CD4-positive, alpha-beta T cell treated with Interleukin-17A for 4 hours (primary cell): ENCODE measurements around the gene VIT.
"Not testable (repeated sequence)": the region's sequence is repeated elsewhere in the genome, so short reads cannot be mapped to it uniquely, and the experiment has no call there.

Experiments used
- DNase-seq: peaks from one replicate; pipeline ENCODE4 v3.0.0-alpha.2; 2020; ENCODE audit warnings: mixed read lengths

Gene VIT

GRCh38 chr2:36680012-36680411 lies 16.5 kb upstream of the VIT start:
- DNase-seq: no peak

DNA sequence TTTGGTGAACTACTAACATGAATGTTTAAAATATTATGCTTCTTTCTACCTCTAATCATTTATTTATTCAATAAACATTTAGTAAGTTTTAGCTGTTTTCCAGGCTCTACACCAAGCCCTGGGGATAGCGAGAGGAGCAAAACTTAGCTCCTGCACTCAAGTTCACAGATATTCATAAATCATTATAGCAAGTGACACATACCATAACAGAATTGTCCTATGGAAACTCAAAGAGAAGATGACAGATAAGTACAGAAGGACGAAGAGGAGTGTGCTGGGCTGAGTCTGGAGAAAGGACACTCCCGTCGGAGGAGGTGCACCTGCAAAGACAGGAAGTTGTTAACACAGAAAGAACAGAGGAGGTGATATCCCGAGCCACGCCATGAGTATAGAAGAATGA lies 13.9 kb upstream of the VIT start:
- DNase-seq: no peak

DNA sequence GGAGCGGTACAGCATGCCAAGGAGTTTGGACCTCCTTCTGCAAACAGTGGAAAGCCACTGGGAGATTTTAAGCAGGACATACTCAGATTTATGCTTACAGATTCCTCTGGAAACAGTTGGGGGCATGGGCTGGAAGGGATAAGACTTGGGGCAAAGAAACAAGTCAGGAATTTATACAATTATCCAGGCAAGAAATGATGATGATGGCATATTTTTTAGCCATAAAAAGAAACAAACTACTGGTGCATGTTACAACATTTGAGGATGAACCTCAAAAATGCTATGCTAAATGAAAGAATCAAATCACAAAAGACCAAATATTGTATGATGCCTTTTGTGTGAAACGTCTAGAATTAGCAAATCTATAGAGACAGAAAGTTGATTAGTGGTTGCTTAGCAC lies 13.5 kb upstream of the VIT start:
- no peak for DNase-seq

GRCh38 chr2:36688291-36688690 lies 8.2 kb upstream of the VIT start:
- DNase-seq: not testable (repeated sequence)

DNA sequence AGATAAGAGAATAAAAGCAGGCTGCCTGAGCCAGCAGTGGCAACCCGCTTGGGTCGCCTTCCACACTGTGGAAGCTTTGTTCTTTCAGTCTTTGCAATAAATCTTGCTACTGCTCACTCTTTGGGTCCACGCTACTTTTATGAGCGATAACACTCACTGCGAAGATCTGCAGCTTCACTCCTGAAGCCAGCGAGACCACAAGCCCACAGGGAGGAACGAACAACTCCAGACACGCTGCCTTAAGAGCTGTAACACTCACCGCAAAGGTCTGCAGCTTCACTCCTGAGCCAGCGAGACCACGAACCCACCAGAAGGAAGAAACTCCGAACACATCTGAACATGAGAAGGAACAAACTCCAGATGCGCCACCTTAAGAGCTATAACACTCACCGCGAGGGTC lies 7.5 kb upstream of the VIT start:
- not testable (repeated sequence) for DNase-seq

DNA sequence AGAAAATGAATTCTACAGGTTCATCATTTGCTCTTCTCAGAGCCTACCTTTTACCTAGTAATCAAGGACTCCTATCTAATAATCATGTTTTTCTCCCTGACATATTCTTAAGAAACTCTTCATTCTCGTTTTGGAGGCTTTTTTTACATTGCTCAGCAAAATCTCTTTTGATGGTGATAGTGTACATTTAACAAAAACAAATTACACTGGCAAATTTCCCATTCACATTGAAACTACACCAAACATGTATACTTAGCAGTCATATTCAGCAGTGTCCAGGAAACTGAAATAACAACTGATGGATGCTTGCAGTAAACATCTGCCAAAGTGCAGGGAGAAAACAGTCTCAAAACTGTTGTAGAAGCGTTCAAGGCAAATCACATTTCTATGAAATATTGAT lies 4.4 kb upstream of the VIT start:
- no peak for DNase-seq

GRCh38 chr2:36693825-36694224 lies 2.7 kb upstream of the VIT start:
- no peak for DNase-seq

- no peak for DNase-seq
Measured at GRCh38 chr2:36695746-36696415, 626 bp upstream of the VIT start.

DNA sequence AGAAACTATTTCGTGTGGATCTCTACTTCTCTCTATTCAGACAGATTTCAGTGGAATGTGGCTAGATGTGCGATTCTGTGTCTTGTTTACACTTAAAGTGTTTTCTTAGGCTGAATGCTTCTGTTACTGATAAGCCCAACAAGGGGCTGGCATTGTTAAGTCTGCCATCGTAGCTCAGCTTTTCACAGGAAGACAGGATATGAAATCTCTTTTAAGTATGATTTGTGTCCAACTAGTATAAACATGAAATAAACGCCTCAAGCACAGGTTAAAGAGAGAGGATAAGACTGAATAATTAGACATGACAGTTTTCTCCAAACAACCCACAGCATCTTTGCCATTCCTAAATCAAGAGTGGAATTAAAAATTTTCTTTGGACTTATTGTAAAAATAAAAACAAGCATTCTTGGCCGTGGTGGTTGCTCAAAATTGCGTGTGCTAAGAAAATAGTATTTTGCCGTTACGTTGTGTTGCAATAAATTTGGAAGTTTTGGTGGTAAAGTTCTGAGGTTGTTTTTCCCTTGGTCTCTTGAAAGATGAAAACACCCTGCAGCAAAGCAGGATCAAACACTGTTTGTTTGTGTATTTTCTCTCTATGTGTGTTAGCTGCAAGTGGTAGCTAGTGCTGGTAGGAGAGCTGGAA lies 1.0 kb downstream of the VIT start:
- DNase-seq: no peak

GRCh38 chr2:36698993-36699392 lies 2.5 kb downstream of the VIT start:
- no peak for DNase-seq

GRCh38 chr2:36700311-36700710 lies 3.8 kb downstream of the VIT start:
- no peak for DNase-seq

- no peak for DNase-seq
Measured at GRCh38 chr2:36701391-36701795, 4.9 kb downstream of the VIT start.

DNA sequence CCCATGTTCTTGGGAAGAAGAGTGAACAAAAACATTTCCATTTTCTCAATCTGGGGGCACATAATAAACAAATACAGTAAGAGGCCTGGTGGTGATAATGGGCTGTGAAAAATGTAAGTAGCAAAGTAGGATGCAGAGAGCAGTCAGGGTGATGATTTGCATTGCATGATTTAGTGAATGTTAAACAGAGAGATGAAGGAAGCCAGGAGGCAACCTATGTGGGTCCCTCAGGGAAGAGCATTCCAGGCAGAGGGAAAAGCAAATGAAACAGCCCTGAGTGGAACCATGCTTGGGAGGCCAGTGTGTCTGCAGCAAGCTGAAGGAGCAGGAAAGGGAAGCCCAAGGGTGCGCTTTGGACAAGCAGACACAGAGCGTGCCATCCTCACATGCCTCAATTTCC lies 5.4 kb downstream of the VIT start:
- no peak for DNase-seq

DNA sequence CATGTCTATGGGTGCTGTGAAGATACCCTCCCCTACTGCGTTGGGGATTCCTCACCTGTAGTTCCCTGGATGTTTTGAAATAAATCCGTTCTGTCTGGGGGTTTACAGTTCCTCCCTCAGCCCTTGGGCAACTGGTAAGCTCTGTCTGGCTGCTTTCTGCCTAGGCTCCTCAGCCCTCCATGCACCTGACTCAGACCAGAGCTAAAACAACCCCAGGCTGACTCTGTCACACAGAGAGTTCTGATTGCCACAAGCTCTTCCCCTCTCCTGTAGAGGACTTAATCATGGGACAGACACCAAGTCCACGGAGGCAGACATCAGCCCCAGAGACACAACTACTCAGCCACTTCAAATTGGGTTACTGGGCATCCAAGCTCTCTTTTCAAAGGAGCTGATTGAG lies 6.3 kb downstream of the VIT start:
- no peak for DNase-seq

DNA sequence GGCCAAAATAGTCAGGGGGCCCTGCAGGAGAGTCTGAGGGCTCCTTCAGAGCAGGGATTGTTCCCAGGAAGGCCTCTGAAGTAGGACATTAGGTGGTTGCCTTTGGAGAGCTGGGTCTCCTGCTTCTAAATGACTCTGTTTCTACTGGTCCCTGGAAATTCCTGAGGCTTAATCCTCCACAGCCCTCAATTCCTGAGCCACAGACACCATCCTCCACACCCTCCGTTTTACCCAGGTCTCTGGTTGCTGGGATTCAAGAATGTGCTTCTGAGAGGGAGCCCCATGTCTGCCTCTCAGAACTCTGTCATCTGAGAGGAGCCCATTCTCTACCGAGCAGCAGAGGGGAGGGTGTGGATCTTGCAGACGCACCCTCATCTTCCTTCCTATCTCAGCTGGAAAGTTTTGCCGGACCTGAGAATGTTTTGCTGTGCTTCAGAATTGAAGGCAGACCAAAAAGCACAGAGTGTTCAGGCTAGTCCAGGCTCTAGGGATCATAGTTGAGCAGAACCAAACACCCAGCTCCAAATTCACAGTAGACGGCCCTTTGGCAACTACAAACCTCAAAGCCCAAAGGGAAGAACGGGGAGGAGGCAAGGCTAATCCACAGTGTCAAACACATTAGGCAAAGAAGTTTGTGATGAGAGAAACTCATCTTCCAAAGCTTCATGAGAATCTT lies 8.1 kb downstream of the VIT start:
- no peak for DNase-seq

DNA sequence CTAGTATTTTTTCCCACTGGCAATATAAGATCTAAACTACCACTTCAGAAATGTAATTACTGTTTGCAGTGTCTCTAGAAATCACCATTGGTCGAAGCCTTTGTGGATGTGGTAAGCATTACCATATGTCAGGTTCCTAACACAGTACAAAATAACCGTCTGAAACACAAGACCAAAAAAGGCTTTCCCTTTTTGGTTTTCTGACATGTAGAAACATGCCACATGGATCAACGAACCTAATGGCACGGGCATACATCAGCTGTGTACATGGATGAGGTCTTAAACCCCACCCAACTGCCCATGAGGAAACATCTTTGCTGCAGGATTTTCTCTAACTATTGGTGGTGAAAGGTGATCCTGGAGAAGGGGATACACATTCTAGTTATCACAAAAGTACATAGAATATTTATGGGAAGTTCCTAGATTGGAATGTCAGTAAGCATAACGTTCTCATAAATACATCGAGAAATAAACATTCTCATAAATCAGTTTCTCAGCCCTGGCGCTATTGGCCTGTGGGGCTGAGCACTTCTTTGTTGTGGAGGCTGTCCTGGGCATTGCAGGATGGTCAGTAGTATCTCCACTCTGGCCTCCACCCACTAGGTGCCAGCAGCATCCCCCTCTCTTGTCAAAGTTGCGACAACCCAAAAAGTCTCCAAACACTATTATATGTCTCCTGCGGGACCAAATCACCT lies 9.0 kb downstream of the VIT start:
- DNase-seq: no peak

GRCh38 chr2:36706021-36706876 lies 9.7 kb downstream of the VIT start:
- DNase-seq: no peak

DNA sequence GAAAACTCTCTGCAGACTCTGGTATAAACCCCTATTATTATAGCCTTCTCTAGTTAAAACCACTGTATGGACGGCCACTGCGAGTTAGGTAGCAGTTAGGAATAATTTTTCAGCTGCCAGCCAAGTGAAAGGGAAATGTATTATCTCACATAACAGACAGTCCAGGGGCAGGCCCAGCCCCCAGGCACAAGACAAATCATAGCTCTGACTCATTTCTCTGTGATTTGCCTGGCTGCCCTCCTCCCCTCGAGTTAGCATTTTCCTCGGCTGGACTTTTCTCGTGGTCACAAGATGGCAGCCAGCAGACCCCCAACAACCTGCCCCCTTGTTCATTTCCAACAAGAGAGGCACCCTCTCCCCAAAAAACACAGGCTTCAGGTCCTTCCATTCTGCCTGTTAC lies 10.5 kb downstream of the VIT start:
- no peak for DNase-seq

DNA sequence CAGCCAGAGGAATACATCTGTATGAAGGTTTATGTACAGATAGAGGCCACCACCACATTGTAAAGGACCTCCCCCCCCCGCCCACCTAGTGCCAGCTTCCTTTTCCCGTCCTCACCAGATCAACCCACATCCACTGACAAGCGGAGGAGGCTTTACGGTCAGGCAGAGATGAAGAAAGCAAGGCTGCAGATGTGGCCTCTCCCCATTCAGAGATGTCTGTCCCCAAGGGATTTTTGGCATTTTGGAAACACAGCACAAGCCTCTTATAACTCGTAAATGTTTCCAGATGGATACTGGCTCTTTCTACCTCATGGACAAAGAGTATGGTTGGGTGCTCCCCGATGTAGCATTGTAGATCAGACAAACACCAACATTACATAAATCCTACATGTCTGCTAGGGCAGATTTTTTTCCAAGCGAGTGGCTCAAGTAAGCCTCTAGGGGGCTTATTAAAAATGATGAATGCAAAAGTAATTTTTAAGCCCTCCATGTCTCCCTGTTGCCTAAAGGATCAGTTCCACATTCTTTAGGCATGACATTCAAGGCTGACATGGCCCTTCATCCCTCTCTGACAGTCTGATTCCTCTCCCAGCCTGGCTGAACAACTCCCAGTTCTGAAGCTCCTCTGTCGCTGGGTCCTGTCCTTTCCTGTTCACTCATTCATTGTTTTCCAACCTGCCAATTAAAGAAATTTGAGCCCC lies 11.7 kb downstream of the VIT start:
- no peak for DNase-seq

DNA sequence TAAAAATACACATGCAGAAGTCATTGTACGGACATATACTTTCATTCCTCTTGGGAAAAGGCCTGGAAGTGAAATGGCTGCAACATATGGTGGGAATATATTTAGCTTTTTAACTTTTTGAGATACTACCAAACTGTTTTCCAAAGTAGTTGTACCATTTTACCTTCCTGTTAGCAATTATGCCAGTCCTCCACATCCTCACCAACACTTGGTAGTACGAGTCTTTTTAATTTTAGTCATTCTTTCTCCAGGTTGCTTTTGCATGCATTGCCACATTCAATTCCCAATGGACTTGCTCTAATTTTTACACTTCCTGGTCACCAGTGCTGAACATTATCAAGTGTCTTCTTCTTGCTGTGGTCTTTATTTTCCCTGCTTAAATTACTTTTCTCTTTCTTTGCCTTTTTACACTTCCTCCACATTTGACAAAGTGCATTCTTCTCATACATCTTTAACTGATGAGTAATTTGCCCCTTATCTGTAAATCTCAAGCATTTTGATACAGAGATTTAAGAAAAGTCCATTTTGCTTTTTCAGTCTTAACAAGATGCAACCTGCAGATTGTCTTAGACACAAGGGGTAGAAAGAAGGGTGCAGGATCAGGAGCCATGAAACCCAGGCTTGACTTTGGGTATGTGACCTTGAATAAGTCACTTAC lies 14.5 kb downstream of the VIT start:
- no peak for DNase-seq

- no peak for DNase-seq
Measured at GRCh38 chr2:36711741-36712314, 15.3 kb downstream of the VIT start.
